Renal cortical epithelial cell (primary cell): ENCODE data around the gene COL6A2. TPM values are rescaled to one million over a fixed set of nuclear protein-coding genes. Genes with fewer than 3 reads are reported as not detected.

Experiments used
- DNase-seq: peaks from one replicate; pipeline ENCODE4 v3.0.0-alpha.2; 2011; ENCODE audit warnings: low read depth
- total RNA-seq: library from RNA; depleted of rRNA; stranded (reverse); fragments of >200 nt; gene quantifications from 2 replicates; pipeline ENCODE4 v1.2.3, GENCODE V29; 2014

Gene COL6A2
- total RNA-seq, 1 donor from 2014 or later = 60.7 TPM

GRCh38 chr21:46126309-46127238 is 28.7 kb downstream of the COL6A2 start:
- DNase-seq = no peak

DNA sequence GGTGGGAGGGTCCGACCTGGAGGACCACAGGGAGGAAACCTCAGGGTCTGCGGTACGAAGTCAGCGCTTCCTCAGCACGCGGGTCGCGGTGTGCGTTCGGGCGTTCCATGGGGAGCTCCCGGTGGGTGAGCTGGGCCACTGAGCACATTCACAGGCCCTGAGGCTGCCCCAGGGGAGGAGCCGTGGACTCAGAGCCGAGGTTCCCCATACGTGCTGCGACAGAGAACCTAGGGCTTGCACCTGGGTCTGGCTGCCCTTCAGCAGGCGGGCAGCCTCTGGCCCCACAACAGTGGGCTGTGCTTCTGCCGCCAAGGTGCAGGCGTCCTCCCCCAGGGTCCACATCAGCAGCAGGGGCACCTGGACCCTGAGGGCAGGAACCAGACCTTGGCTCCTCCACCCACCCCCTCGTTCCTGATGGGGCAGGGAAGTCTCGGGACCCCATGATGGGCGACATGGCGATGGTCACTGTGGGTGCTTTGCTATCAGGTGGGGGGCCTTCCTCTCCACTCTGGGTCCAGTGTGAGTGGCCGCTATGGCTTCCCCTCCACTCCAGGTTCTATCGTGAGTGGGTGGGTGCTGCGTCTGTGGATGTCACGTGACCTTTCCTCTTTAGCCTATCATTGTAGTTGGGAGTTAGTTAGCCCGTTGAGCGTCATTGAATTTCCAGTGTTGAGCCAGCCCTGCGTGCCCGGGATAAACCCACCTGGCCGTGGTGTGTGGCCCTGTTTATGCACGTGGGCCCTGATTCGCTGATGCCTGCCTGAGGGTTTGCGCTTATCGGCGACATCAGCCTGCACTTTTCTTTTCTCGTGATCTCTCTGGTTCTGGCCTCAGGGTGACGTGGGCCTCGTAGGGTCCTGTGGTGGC is 29.6 kb downstream of the COL6A2 start:
- no peak for DNase-seq

DNA sequence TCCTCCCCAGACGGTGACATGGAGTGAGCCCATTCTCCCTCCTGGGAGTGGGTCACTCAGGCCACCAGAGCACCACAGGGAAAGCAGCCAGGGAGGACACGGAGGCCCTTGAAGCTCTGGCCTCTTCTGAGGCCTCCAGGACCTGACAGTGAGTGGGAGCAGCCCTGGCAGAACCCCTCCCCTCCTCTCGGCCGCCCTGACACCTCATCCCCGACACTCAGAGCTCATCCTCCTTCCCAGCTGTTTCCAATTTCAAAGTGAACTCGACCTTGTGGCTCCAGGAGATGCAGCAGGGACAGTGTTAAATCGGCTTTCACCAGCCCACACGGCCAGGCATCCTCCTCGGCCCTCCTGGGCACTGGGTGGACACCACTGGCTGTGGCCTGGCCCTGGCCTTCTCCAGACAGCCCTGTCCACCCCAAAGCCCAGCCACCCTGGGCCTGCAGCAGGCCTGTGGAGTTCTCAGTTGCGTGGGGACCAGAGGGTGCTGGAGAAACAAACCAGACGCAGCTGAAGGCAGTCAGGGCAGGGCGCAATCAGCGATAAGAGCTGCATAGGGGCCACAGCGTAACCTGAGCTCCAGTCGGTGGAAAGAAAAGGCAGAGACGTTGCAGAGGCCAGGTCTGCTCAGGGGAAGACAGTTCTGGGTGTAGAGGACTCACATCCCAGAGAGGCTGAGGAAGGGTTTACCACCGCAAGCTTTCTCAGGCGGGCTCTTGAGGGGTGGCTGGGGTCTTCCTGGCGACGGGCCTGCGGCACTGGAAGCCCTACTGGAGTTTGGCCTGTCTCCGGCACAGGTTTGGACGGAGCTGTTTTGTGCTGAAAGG is 30.4 kb downstream of the COL6A2 start:
- no peak for DNase-seq

DNA sequence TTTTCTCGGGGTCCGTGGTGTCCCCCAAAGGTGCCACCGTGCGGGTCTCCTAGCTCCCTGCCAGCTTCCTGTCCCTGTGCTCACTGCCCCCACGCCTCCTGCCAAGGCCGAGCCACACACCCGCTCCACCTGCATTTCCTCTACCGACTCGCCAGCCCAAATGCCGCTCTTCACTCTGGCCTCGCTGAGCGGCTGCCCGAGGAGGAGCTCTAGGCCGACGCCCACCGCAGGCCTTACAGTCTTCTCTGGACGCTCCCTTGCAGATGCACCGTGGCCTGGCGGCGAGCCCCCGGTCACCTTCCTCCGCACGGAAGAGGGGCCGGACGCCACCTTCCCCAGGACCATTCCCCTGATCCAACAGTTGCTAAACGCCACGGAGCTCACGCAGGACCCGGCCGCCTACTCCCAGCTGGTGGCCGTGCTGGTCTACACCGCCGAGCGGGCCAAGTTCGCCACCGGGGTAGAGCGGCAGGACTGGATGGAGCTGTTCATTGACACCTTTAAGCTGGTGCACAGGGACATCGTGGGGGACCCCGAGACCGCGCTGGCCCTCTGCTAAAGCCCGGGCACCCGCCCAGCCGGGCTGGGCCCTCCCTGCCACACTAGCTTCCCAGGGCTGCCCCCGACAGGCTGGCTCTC is 31.1 kb downstream of the COL6A2 start:
- DNase-seq = no peak

- DNase-seq = no peak
Observed at GRCh38 chr21:46129846-46130651, 32.1 kb downstream of the COL6A2 start.

GRCh38 chr21:46130831-46131587 is 33.1 kb downstream of the COL6A2 start:
- DNase-seq = no peak

DNA sequence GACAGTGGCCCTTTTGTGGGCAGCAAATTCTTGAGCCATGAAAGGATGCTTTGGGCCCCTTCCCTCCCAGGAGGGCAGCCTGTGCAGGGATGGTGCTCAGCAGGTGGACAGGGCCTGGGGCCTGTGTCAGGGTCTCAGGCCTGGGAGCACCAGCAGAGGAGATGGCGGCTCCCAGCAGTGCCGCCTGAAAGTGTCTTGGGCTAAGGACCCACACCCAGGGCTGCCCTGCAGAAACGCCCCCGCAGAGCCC is 33.6 kb downstream of the COL6A2 start:
- no peak for DNase-seq

DNA sequence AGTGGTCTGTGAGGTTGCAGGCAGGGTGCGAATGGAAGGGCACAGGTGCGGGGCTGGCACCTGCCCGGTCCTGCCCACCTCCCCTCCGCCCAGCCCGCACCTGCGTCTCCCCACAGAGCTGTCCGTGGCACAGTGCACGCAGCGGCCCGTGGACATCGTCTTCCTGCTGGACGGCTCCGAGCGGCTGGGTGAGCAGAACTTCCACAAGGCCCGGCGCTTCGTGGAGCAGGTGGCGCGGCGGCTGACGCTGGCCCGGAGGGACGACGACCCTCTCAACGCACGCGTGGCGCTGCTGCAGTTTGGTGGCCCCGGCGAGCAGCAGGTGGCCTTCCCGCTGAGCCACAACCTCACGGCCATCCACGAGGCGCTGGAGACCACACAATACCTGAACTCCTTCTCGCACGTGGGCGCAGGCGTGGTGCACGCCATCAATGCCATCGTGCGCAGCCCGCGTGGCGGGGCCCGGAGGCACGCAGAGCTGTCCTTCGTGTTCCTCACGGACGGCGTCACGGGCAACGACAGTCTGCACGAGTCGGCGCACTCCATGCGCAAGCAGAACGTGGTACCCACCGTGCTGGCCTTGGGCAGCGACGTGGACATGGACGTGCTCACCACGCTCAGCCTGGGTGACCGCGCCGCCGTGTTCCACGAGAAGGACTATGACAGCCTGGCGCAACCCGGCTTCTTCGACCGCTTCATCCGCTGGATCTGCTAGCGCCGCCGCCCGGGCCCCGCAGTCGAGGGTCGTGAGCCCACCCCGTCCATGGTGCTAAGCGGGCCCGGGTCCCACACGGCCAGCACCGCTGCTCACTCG is 34.1 kb downstream of the COL6A2 start:
- no peak for DNase-seq

DNA sequence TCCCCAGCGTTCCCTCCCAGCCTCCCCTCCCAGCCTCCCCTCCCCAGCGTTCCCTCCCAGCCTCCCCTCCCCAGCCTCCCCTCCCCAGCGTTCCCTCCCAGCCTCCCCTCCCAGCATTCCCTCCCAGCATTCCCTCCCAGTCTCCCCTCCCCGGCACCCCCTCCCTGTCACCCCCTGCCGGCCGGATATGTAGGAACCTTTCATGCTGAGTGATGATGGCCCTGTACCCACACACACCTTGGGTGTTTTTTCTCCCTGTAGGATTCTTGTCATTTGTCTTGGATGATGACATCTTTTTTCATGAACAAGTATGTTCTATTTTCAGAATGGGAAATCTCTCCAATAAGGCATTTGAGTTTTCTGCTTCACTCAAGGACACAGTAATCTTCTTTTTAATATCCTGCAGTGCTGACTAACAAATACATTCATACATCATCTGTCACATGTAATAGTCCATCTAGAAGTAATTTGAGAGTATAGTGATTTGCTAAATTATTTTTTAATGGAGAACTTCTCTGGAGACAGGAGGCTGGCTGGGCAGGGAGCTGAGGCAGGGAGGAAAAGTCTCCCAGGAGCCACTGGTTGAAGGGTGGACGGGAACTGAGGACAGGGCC is 38.0 kb downstream of the COL6A2 start:
- DNase-seq = no peak

DNA sequence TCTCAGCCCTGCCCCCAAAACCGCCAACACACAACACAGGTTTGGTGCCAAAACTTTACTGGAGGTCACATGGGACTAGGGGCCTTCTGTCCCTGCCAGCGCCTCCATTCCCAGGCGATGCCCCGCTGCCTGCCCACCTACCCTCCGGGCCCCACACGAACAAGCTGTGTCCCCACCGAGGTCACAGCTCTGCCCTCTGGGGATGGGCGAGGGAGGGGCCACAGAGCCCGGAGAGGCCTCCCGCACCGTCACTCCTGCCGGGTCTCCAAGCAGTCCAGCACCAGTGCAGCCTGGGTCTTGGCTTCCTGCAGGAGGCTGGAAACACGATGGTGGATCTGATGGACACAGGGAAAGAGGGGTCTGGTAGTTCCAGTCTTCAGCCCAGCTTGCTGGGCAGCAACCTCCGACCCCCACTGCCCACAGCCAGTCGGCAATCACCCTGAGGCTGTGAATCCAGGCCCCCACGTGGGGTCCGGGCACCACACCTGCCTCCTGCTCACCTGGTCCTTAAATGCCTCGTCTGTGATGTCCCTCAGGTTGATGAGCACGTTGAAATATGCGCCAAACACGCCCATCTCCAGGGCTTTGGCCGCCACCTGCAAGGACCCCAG is 38.9 kb downstream of the COL6A2 start:
- DNase-seq = no peak

DNA sequence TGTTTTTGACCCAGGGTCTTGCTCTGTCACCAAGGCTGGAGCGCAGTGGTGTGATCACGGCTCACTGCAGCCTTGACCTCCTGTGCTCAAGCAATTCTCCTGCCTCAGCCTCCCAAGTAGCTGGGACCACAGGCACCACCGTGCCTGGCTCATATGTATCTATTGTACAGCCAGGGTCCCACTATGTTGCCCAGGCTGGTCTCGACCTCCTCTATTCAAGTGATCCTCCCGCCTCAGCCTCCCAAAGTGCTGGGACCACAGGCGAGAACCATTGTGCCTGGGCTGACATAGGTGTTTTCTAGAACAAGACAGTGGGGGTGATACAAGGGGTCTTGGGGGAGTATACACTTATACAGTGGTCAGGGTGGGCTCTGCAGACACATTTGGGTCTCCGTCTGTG is 40.0 kb downstream of the COL6A2 start:
- DNase-seq = no peak

DNA sequence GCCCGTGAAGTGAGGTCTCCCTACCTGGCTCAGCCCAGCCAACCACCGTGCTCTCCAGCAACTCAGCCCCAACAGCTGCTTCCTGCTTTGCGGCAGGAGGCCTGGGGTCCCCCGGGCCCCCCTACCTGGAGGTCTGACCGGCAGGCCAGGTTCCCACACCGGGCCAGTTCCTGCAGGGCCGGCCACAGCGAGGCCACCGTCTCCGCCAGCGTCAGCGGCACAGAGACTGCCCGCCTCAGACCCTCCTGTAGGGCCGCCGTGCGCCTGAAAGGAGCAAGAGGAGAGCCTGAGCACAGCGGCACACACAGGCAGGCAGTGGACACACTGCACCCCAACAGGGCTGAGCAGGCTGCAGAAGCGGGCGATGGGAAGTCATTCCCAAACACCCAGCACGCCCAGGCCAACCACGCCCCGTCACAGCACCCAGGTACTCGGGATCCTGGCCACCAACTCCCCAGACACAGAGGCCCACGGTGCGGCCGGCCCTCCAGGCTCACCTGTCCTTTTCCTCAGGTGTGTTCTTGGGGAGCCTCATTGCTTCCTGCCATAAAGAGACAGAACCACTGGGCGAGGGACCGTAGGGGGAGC is 40.6 kb downstream of the COL6A2 start:
- DNase-seq = no peak

DNA sequence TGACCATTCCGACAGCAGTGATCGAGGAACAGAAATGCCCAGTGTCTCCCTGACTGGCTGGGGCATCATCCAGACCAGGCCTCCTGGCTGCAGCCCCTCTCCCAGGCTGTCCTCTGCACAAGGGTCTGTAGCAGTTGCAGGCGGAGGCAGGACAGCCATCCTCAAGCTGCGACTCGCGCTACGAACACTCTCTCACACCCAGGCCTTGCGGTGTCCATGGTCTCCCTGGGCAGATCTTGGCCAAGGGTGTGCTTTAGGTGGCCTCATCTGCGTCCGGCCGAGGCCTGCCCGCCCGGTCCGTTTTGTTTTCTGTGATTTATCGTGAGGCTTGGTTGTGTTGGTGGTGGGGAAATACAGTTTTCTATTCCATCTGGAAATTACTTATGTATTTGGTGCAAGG is 41.8 kb downstream of the COL6A2 start:
- DNase-seq = no peak

- peak; percentile 16 for DNase-seq
Observed at GRCh38 chr21:46140352-46141003, 42.6 kb downstream of the COL6A2 start.

GRCh38 chr21:46141767-46142581 is 44.1 kb downstream of the COL6A2 start:
- no peak for DNase-seq
